Measurements from ENCODE around the gene ZNF32. TPM values are rescaled to one million over a fixed set of nuclear protein-coding genes. Genes with fewer than 3 reads are reported as not detected.

Gene ZNF32
- total and polyA plus RNA-seq, 11 donors, result 32.8 to 78.2 (median 42.4) TPM

GRCh38 chr10:43594944-43595589 lies 53.6 kb downstream of the ZNF32 start:
- 8 to 19% (median 16%) methylated on average over 8 of the region's 8 CpGs for WGBS, 4 donors
- peak overlapping the region in 9 of 12 donors; percentile 24 to 52 (median 35) for H3K4me3 ChIP-seq
- H3K9me3 ChIP-seq, result peaks cover 0 to 8% (median 0%) of the 10 kb centered on the region in 12 donors
- H3K4me1 ChIP-seq, result peaks cover 0 to 26% (median 15%) of the 10 kb centered on the region in 12 donors
- no peak overlapping the region for H3K27ac ChIP-seq
- DNase-seq, result peak in 2 of 5 donors; percentile 20 to 23
- TF ChIP-seq POLR2A (IDR thresholded peaks at IDR 0.05), result no peak
- H3K36me3 ChIP-seq, result no peaks in the 10 kb centered on the region
- no peaks in the 10 kb centered on the region for H3K27me3 ChIP-seq
- intact Hi-C loops (cut with DNase I), result no loop called here
- ATAC-seq, result peak in 3 of 4 donors; percentile 54 to 62 (median 55)

Other genes starting within 250 kb of the ZNF32 start
- gene HNRNPF, start 239.7 kb downstream of the ZNF32 start, total RNA-seq, result 100 to 1,000 TPM in 1 of 9 donors, 10 to 100 TPM in 8; 60.4 to 142 (median 79.1) TPM
- 10 to 100 TPM; 24.0 to 95.2 TPM for gene HNRNPF, start 239.7 kb downstream of the ZNF32 start, polyA plus RNA-seq
- 1 to 10 TPM; 1.8 to 5.1 (median 2.4) TPM for gene ZNF487, start 211.8 kb downstream of the ZNF32 start, total RNA-seq
- gene ZNF487, start 211.8 kb downstream of the ZNF32 start, polyA plus RNA-seq, result 1 to 10 TPM; 2.2 to 3.4 TPM
- gene ZNF239, start 74.3 kb downstream of the ZNF32 start, total RNA-seq, result 1 to 10 TPM; 1.1 to 3.7 (median 1.9) TPM
- gene ZNF239, start 74.3 kb downstream of the ZNF32 start, polyA plus RNA-seq, result 1 to 10 TPM in 1 of 2 donors, under 1 TPM in 1; 0.53 to 1.9 TPM
- 1 to 10 TPM in 8 of 9 donors, under 1 TPM in 1; 0.40 to 2.6 (median 1.9) TPM for gene ZNF485, start 42.4 kb downstream of the ZNF32 start, total RNA-seq
- 1 to 10 TPM; 1.2 to 1.5 TPM for gene ZNF485, start 42.4 kb downstream of the ZNF32 start, polyA plus RNA-seq